Breast epithelium (tissue), 4 donors: ENCODE results near the gene AGA. TPM values are rescaled to one million over a fixed set of nuclear protein-coding genes. Genes with fewer than 3 reads are reported as not detected.

Source experiments
- DNase-seq, 2 donors: peaks; one replicate each; pipeline ENCODE4 v3.0.0-alpha.2; 2019; ENCODE audit warnings: low spot score in 2 of 2
- H3K27ac ChIP-seq, 2 donors: fragments of 200-600 bp; sonication (generic) in 1 of 2; one replicate each; pipeline ENCODE4 v1.5.1; 2016 to 2019; ENCODE audit warnings: mild to moderate bottlenecking in 1 of 2
- H3K27me3 ChIP-seq, 2 donors: fragments of 200-600 bp; sonication (generic) in 1 of 2; one replicate each; pipeline versions ENCODE4 v1.5.1 to v1.6.0; 2017 to 2019; ENCODE audit warnings: control low read depth in 1 of 2, mild to moderate bottlenecking in 1 of 2
- H3K36me3 ChIP-seq: fragments of 200-600 bp; one replicate; pipeline ENCODE4 v1.5.1; 2019
- H3K4me1 ChIP-seq, 2 donors: fragments of 200-600 bp; sonication (generic); one replicate each; pipeline ENCODE4 v1.5.1; 2016 to 2019; ENCODE audit warnings: control low read depth in 1 of 2
- H3K4me3 ChIP-seq, 3 donors: fragments of 200-600 bp; sonication (generic); 1 replicate in 2 of 3; 2 replicates in 1 of 3; pipeline ENCODE4 v1.5.1; 2016 to 2019; ENCODE audit warnings: mild to moderate bottlenecking in 3 of 3, moderate library complexity in 2 of 3
- H3K9me3 ChIP-seq, 2 donors: fragments of 200-600 bp; sonication (generic) in 1 of 2; one replicate each; pipeline ENCODE4 v1.5.1; 2016 to 2019; ENCODE audit warnings: control low read depth in 1 of 2
- CTCF ChIP-seq, 3 donors: fragments of 450-650 bp; IDR thresholded peaks; one replicate each; pipeline ENCODE4 v1.5.1; 2016 to 2017; ENCODE audit warnings: antibody characterized with exemption in 3 of 3, mild to moderate bottlenecking in 3 of 3, moderate library complexity in 3 of 3
- POLR2A ChIP-seq: fragments of 450-650 bp; IDR thresholded peaks from one replicate; pipeline ENCODE4 v1.6.1; 2016; ENCODE audit warnings: antibody characterized with exemption, mild to moderate bottlenecking, moderate library complexity
- POLR2AphosphoS5 ChIP-seq, 3 donors: sonication (generic); formaldehyde crosslinking; IDR thresholded peaks; one replicate each; pipeline ENCODE4 v1.6.1; 2017; ENCODE audit warnings: antibody characterized with exemption in 3 of 3
- intact Hi-C: fragments of 100-400 bp; cut with DNase I; formaldehyde crosslinking; loops from one replicate; pipeline ENCODE4 v1.15.1; 2023; ENCODE audit warnings: low total_unique reads
- total RNA-seq, 3 donors: library from RNA; depleted of rRNA; stranded (reverse); fragments of >200 nt; gene quantifications; one replicate each; pipeline ENCODE4 v1.1.0, GENCODE V29; 2016

AGA gene
- total RNA-seq, 3 donors from 2014 or later = 16.7 to 29.3 (median 21.1) TPM

GRCh38 chr4:177413656-177414055 is 28.6 kb downstream of the AGA start:
- TF ChIP-seq CTCF (IDR thresholded peaks at IDR 0.05) = no peak
- TF ChIP-seq POLR2AphosphoS5 (IDR thresholded peaks at IDR 0.05) = no peak
- TF ChIP-seq POLR2A = no peak
- Histone ChIP-seq H3K36me3 (no peaks in the 10 kb centered on the region), H3K27ac (no peak overlapping the region), H3K27me3 (no peaks in the 10 kb centered on the region), H3K4me3 (no peak overlapping the region), H3K4me1 (no peaks in the 10 kb centered on the region), H3K9me3 (no peaks in the 10 kb centered on the region)
- DNase-seq = no peak
- intact Hi-C loops = no loop called here

GRCh38 chr4:177413076-177413475 is 29.2 kb downstream of the AGA start:
- DNase-seq = no peak
- H3K4me3 ChIP-seq = no peak overlapping the region
- H3K27me3 ChIP-seq = no peaks in the 10 kb centered on the region
- H3K4me1 ChIP-seq = no peaks in the 10 kb centered on the region
- H3K9me3 ChIP-seq = no peaks in the 10 kb centered on the region
- H3K36me3 ChIP-seq = no peaks in the 10 kb centered on the region
- no peak for TF ChIP-seq POLR2A
- TF ChIP-seq CTCF (IDR thresholded peaks at IDR 0.05) = no peak
- intact Hi-C loops = no loop called here
- H3K27ac ChIP-seq = no peak overlapping the region

- intact Hi-C loops = no loop called here
- H3K27ac ChIP-seq = no peak overlapping the region
- no peaks in the 10 kb centered on the region for H3K4me1 ChIP-seq
- no peaks in the 10 kb centered on the region for H3K9me3 ChIP-seq
- no peak for DNase-seq
- H3K36me3 ChIP-seq = no peaks in the 10 kb centered on the region
- H3K27me3 ChIP-seq = no peaks in the 10 kb centered on the region
- TF ChIP-seq CTCF (IDR thresholded peaks at IDR 0.05) = no peak
- no peak for TF ChIP-seq POLR2A
- no peak for TF ChIP-seq POLR2AphosphoS5 (IDR thresholded peaks at IDR 0.05)
- no peak overlapping the region for H3K4me3 ChIP-seq
Observed at GRCh38 chr4:177411996-177412395, 30.2 kb downstream of the AGA start.

GRCh38 chr4:177410566-177410965 is 31.7 kb downstream of the AGA start:
- no peaks in the 10 kb centered on the region for H3K9me3 ChIP-seq
- H3K27ac ChIP-seq = no peak overlapping the region
- no peak for DNase-seq
- no peak overlapping the region for H3K4me3 ChIP-seq
- H3K4me1 ChIP-seq = no peaks in the 10 kb centered on the region
- TF ChIP-seq POLR2AphosphoS5 (IDR thresholded peaks at IDR 0.05) (no peak), CTCF (IDR thresholded peaks at IDR 0.05) (no peak), POLR2A (no peak)
- intact Hi-C loops = no loop called here
- H3K36me3 ChIP-seq = no peaks in the 10 kb centered on the region
- no peaks in the 10 kb centered on the region for H3K27me3 ChIP-seq

GRCh38 chr4:177408023-177408422 is 34.2 kb downstream of the AGA start:
- no peaks in the 10 kb centered on the region for H3K27me3 ChIP-seq
- no peaks in the 10 kb centered on the region for H3K9me3 ChIP-seq
- no peaks in the 10 kb centered on the region for H3K36me3 ChIP-seq
- H3K4me3 ChIP-seq = no peak overlapping the region
- no peak for DNase-seq
- TF ChIP-seq POLR2AphosphoS5 (IDR thresholded peaks at IDR 0.05) = no peak
- TF ChIP-seq POLR2A = no peak
- no peak for TF ChIP-seq CTCF (IDR thresholded peaks at IDR 0.05)
- H3K27ac ChIP-seq = no peak overlapping the region
- intact Hi-C loops = no loop called here
- no peaks in the 10 kb centered on the region for H3K4me1 ChIP-seq
